Measurements from ENCODE around the gene DCAF10. TPM values are rescaled to one million over a fixed set of nuclear protein-coding genes. Genes with fewer than 3 reads are reported as not detected.
A peak's percentile ranks its signal among the peaks of the same experiment; 100 is the strongest.
"Not testable (repeated sequence)": the region's sequence is repeated elsewhere in the genome, so short reads cannot be mapped to it uniquely, and the experiment has no call there.

The DCAF10 gene
- total RNA-seq, 2 donors from 2014 or later, result 27.2 to 27.6 TPM

DNA sequence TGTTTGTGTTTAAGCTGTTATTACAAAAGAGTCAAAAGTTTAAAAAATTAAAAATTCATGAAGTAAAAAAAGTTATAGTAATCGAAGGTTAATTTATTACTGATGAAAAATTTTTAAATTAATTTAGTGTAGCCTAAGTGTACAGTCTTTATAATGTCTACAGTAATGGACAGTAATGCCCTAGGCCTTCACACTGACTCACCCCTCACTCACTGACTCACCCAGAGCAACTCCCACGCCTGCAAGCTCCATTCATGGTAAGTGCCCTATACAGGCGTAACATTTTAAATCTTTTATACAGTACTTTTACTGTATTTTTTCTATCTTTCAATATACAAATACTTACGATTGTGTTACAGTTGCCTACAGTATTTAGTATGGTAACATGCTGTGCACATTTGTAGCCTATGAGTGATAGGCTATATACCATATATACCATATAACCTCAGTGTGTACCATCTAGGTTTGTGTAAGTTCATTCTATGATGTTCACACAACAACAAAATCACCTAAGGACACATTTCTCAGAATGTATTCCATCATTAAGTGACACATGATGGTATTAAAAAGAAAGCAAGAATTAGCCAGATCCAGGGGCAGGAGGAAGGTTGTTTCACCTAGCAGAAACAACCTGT is 40.1 kb downstream of the DCAF10 start:
- Mint-ChIP-seq H3K27ac (no peak overlapping the region), H3K4me1 (ENCODE audit: low read depth) (peaks cover 14% of the 10 kb centered on the region), H3K36me3 (ENCODE audit: insufficient read depth in 2 of 2) (peaks cover 0 to 3% of the 10 kb centered on the region in 2 donors), H3K9me3 (no peaks in the 10 kb centered on the region), H3K27me3 (ENCODE audit: low read depth) (no peaks in the 10 kb centered on the region), H3K4me3 (no peak overlapping the region)
- peak; percentile 4 to 7 for DNase-seq
- peak in 1 of 2 donors; percentile 37 for ATAC-seq (replicated peaks in 1 of 2)

DNA sequence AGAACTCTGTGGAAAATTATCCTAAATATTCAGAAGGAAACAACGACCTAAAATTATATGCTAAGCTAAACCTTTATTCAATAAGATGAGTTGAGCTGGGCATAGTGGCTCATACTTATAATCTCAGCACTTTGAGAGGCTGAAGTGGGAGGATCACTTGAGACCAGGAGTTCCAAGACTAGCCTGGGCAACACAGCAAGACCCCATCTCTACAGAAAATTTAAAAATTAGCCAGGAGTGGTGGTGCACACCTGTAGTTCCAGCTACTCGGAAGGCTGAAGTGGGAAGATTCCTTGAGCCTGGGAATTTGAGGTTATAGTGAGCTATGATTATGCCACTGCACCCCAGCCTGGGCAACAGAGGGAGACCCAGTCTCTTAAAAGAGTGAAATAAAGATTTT is 51.6 kb downstream of the DCAF10 start:
- no peak overlapping the region for H3K4me3 Mint-ChIP-seq
- DNase-seq (no peak), ATAC-seq (replicated peaks in 1 of 2) (no peak)
- H3K27me3 Mint-ChIP-seq (ENCODE audit: low read depth), result no peaks in the 10 kb centered on the region
- no peaks in the 10 kb centered on the region for H3K4me1 Mint-ChIP-seq (ENCODE audit: low read depth)
- H3K9me3 Mint-ChIP-seq, result no peaks in the 10 kb centered on the region
- no peak overlapping the region for H3K27ac Mint-ChIP-seq
- no peaks in the 10 kb centered on the region for H3K36me3 Mint-ChIP-seq (ENCODE audit: insufficient read depth in 2 of 2)

DNA sequence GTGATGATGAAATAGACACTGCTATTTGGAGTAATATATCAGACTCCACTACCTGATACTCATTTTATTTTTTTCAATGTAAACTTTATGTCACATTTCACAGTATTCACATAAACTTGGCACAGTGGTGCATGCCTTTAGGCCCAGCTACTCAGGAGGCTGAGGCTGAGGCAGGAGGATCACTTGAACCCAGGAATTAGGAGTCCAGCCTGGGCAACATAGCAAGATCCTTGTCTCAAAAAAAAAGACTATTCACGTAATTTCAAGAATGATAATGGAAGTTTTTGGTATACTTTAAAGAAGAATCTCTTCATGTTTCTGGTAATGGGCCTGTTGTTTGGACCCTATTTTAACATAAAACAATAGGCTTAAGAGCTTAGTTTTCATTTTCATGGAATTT is 56.0 kb downstream of the DCAF10 start:
- no peak for DNase-seq
- H3K4me1 Mint-ChIP-seq (ENCODE audit: low read depth), result no peaks in the 10 kb centered on the region
- H3K36me3 Mint-ChIP-seq (ENCODE audit: insufficient read depth in 2 of 2), result peaks cover 0 to under 1% of the 10 kb centered on the region in 2 donors
- H3K9me3 Mint-ChIP-seq, result no peaks in the 10 kb centered on the region
- H3K27me3 Mint-ChIP-seq (ENCODE audit: low read depth), result no peaks in the 10 kb centered on the region
- no peak overlapping the region for H3K4me3 Mint-ChIP-seq
- no peak overlapping the region for H3K27ac Mint-ChIP-seq
- no peak for ATAC-seq (replicated peaks in 1 of 2)

DNA sequence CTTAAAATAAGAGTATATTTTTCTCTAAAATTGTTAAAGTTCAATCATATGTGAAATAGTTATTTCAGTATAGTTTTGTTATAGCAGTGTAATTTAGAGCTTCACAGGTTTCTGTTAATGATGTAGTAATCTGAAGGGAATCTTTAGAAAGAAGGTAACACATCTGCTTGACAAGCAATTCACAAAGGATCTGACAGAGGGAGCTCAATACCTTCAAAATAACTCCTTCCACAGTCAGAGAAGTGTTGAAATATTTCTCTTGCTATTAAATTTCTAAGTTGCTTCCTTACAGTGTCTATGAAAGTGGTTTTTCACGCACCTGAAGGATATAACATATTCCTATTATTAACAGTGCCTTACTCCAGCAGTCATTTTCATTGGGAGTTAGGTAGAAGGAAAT is 58.4 kb downstream of the DCAF10 start:
- peaks cover 0 to 4% of the 10 kb centered on the region in 2 donors for H3K36me3 Mint-ChIP-seq (ENCODE audit: insufficient read depth in 2 of 2)
- H3K27ac Mint-ChIP-seq, result no peak overlapping the region
- H3K27me3 Mint-ChIP-seq (ENCODE audit: low read depth), result no peaks in the 10 kb centered on the region
- ATAC-seq (replicated peaks in 1 of 2), result no peak
- no peak overlapping the region for H3K4me3 Mint-ChIP-seq
- no peaks in the 10 kb centered on the region for H3K9me3 Mint-ChIP-seq
- H3K4me1 Mint-ChIP-seq (ENCODE audit: low read depth), result no peaks in the 10 kb centered on the region
- DNase-seq, result no peak

DNA sequence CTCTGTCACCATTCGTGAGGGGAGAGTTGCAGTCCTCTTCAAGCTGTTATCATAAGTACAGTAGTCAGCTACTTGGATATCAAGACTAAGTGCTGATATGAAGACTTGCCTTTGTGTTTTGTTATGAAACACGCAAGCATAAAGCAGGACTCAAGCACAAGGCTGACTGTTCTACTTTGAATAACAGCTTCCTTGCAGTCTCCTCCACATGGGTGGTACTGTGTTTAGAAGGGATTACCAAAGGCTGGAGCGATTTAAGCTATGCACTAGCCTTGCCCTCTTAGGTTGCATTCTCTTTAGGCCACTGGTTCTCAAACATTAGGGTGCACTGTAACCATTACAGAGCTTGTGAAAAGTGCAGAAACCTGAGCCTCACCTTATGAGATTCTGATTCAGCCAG is 61.9 kb downstream of the DCAF10 start:
- Mint-ChIP-seq H3K9me3 (no peaks in the 10 kb centered on the region), H3K27me3 (ENCODE audit: low read depth) (no peaks in the 10 kb centered on the region), H3K36me3 (ENCODE audit: insufficient read depth in 2 of 2) (peaks cover 0 to 5% of the 10 kb centered on the region in 2 donors), H3K4me3 (no peak overlapping the region), H3K27ac (no peak overlapping the region), H3K4me1 (ENCODE audit: low read depth) (no peaks in the 10 kb centered on the region)
- no peak for ATAC-seq (replicated peaks in 1 of 2)
- DNase-seq, result no peak

DNA sequence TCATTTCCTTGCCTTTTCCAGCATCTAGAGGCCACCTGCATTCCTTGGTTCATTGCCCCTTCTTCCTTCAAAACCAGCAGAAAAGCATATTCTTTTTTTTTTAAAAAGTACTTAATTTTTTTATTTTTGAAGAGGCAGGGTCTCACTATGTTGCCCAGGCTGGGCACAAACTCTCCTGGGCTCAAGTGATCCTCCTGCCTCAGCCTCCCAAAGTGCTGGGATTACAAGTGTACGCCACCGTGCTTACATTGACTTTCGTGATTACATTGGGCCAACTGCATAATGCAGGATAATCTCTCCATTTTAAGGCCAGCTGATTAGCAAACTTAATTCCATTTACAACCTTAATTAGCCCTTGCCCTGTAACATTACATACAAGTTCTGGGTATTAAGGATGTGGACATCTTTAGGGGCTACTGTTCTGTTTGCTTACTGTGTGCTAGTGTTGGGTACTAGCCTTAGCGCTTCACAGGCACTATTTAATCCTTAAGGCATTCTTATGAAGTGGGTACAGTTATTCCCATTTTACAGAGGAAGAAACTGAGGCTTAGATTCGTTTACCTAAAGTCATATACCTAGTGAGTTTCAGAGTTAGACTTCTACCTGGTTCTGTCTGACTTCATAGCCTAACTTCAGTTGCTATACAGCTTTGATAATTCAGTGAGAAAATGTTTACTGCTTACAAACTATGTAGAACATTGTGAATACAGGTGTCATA is 69.6 kb downstream of the DCAF10 start:
- no peak for DNase-seq
- H3K9me3 Mint-ChIP-seq, result peaks cover 0 to 1% of the 10 kb centered on the region in 2 donors
- H3K27ac Mint-ChIP-seq, result no peak overlapping the region
- H3K27me3 Mint-ChIP-seq (ENCODE audit: low read depth), result no peaks in the 10 kb centered on the region
- no peaks in the 10 kb centered on the region for H3K4me1 Mint-ChIP-seq (ENCODE audit: low read depth)
- no peak for ATAC-seq (replicated peaks in 1 of 2)
- no peak overlapping the region for H3K4me3 Mint-ChIP-seq
- H3K36me3 Mint-ChIP-seq (ENCODE audit: insufficient read depth in 2 of 2), result peaks cover 0 to 1% of the 10 kb centered on the region in 2 donors

DNA sequence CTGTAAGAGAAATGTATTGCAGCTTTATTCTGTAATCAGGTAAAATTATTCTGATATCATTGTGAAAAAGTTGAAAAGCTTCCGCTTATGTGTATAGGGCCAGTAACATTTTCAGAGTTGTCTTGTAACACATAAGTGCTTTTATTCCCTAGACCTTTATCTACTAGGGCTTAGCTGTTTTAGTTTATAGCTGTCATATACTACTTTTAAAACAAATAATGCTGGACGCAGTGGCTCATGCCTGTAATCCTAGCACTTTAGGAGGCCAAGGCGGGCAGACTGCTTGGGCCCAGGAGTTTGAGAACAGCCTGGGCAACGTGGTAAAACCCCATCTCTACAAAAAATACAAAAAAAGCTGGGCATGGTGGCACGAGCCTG is 70.2 kb downstream of the DCAF10 start:
- Mint-ChIP-seq H3K4me1 (ENCODE audit: low read depth) (no peaks in the 10 kb centered on the region), H3K9me3 (peaks cover 0 to 1% of the 10 kb centered on the region in 2 donors), H3K4me3 (no peak overlapping the region), H3K27me3 (ENCODE audit: low read depth) (no peaks in the 10 kb centered on the region), H3K27ac (no peak overlapping the region), H3K36me3 (ENCODE audit: insufficient read depth in 2 of 2) (peaks cover 0 to 1% of the 10 kb centered on the region in 2 donors)
- DNase-seq (no peak), ATAC-seq (replicated peaks in 1 of 2) (no peak)

DNA sequence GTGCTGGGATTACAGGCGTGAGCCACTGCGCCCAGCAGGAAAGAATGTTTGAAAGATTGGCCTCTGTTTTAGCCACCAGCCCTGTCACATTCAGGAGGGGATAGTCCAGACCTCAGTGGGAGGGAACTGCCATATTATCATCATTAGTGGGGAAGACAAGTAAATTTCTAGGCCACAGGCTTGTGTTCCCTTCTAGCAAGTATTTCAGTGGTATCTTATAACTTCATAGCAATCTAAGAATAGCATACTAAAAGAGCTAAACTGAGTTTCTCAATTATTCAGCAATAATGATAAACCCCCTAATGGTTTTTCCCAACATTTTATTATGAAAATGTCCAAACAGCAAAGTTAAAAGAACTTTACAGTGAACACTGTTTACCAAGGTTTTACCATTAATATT is 73.4 kb downstream of the DCAF10 start:
- H3K27ac Mint-ChIP-seq, result no peak overlapping the region
- H3K9me3 Mint-ChIP-seq, result no peaks in the 10 kb centered on the region

DNA sequence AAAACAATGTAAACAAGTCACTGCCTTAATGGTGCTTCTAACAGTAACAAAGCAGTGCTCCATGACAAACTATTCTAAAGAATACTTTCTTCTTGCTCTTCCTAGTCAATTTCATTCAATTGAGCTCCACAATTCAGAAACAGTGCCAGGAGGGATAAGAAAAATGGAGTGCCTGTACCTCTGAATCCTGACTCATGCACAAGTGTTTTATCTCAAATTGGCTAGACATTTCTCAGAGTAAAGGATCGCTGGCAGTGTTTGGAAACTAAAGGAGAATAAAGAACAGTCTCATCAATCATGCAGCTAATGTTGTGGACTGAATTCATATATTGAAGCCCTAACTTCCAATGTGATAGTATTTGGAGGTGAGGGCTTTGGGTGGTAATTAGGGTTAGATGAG is 75.8 kb downstream of the DCAF10 start:
- no peak overlapping the region for H3K4me3 Mint-ChIP-seq
- DNase-seq (no peak), ATAC-seq (replicated peaks in 1 of 2) (no peak)
- peaks cover 3 to 7% of the 10 kb centered on the region in 2 donors for H3K36me3 Mint-ChIP-seq (ENCODE audit: insufficient read depth in 2 of 2)
- no peaks in the 10 kb centered on the region for H3K4me1 Mint-ChIP-seq (ENCODE audit: low read depth)
- no peak overlapping the region for H3K27ac Mint-ChIP-seq
- H3K9me3 Mint-ChIP-seq, result no peaks in the 10 kb centered on the region
- no peaks in the 10 kb centered on the region for H3K27me3 Mint-ChIP-seq (ENCODE audit: low read depth)

More for the DNA sequence above, 73.4 kb downstream of the DCAF10 start:
- ATAC-seq (replicated peaks in 1 of 2) (no peak), DNase-seq (no peak)
- H3K4me3 Mint-ChIP-seq, result no peak overlapping the region
- H3K36me3 Mint-ChIP-seq (ENCODE audit: insufficient read depth in 2 of 2), result peaks cover 0 to 4% of the 10 kb centered on the region in 2 donors
- H3K27me3 Mint-ChIP-seq (ENCODE audit: low read depth), result no peaks in the 10 kb centered on the region
- no peaks in the 10 kb centered on the region for H3K4me1 Mint-ChIP-seq (ENCODE audit: low read depth)

DNA sequence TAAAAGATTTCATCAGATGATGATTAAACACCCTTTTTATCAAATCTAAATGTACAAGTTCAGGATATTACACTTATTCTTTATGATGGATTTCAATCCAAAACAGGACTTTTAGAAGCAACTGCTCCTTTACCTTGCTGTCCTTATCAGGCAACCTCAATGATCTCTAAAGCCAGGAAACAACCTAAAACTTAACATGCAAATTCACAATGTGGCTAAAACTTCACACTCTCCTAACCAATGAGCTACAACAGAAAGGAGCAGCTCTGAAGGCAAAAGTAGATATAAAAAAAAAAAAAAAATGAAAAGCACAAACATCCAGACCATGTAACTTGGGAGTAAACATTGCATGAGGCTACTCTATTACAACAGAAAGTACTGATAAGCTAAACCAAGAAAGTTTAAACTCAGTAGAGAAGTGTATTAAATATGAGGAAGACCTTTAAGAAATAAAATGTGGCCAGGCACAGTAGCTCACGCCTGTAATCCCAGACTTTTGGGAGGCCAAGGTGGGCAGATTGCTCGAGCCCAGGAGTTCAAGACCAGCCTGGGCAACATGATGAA is 80.4 kb downstream of the DCAF10 start:
- H3K27me3 Mint-ChIP-seq (ENCODE audit: low read depth), result no peaks in the 10 kb centered on the region
- H3K27ac Mint-ChIP-seq, result no peak overlapping the region
- ATAC-seq (replicated peaks in 1 of 2), result no peak
- H3K4me1 Mint-ChIP-seq (ENCODE audit: low read depth), result no peaks in the 10 kb centered on the region
- no peak for DNase-seq
- no peaks in the 10 kb centered on the region for H3K9me3 Mint-ChIP-seq
- H3K36me3 Mint-ChIP-seq (ENCODE audit: insufficient read depth in 2 of 2), result peaks cover 3 to 7% of the 10 kb centered on the region in 2 donors
- no peak overlapping the region for H3K4me3 Mint-ChIP-seq

DNA sequence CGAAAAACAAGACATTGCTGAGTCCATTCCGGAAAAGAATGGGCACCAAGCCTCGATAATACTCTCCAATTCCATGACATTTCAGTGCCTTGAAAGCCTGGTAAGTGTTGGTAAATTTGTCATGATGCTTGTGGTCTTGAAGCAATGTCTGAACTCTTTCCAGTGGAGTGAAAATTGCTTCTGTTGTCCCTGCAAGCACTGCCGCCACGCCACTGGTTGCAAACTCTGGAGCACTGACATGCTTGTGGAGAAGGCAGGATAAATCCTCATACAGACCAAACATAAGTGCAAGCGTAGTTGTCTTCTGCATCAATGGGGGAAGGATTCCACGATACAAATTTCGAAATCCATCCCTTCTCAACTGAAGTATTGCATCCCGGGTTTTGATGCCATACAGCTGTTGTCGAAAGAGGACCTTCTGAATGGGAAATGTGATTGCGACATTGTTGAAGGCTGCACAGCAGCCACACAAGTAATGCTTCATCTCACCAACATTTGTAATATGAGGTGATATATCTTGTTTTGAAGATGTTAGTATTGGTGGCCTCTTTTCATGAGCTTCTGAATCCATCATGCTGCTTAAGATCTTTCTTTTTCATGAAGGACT is 87.5 kb downstream of the DCAF10 start:
- not testable (repeated sequence) for H3K9me3 Mint-ChIP-seq; H3K27ac Mint-ChIP-seq; H3K4me1 Mint-ChIP-seq (ENCODE audit: low read depth); H3K27me3 Mint-ChIP-seq (ENCODE audit: low read depth); H3K36me3 Mint-ChIP-seq (ENCODE audit: insufficient read depth in 2 of 2); ATAC-seq (replicated peaks in 1 of 2); DNase-seq; H3K4me3 Mint-ChIP-seq

DNA sequence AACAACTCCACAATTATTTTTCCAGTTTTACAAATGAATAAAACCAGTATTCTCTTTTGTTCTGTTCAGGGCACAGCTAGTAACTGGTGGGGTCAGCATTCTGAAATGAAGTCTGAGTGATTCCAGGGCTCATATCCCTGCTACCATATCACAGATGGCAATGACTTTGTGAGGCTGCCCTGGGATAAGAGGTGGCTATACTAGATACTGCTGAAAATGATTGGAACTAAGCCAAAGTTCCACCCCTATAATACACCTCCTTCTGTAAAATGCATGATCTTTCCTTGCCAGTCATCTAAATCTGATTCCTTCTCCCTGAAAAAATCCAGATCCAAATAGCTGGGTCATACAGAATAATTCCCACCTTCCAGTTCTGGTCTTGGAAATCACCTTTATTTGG is 88.9 kb downstream of the DCAF10 start:
- ATAC-seq (replicated peaks in 1 of 2) (no peak), DNase-seq (no peak)
- H3K4me1 Mint-ChIP-seq (ENCODE audit: low read depth), result no peaks in the 10 kb centered on the region
- no peaks in the 10 kb centered on the region for H3K27me3 Mint-ChIP-seq (ENCODE audit: low read depth)
- no peak overlapping the region for H3K4me3 Mint-ChIP-seq
- peaks cover 4 to 6% of the 10 kb centered on the region in 2 donors for H3K36me3 Mint-ChIP-seq (ENCODE audit: insufficient read depth in 2 of 2)
- no peaks in the 10 kb centered on the region for H3K9me3 Mint-ChIP-seq
- no peak overlapping the region for H3K27ac Mint-ChIP-seq

DNA sequence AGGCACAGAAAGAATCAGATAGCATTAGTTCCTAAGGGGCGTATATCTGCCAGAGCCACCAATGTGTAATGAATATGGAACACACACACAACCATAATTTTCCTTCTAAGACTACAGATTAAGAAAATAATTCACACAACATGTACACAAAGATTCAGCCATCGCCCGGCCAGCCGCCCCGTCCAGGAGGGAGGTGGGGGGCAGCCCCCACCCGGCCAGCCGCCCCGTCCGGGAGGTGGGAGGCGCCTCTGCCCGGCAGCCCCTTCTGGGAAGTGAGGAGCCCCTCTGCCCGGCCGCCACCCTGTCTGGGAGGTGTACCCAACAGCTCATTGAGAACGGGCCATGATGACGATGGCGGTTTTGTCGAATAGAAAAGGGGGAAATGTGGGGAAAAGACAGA is 90.4 kb downstream of the DCAF10 start:
- not testable (repeated sequence) for H3K27ac Mint-ChIP-seq; H3K9me3 Mint-ChIP-seq; H3K4me3 Mint-ChIP-seq; H3K27me3 Mint-ChIP-seq (ENCODE audit: low read depth); DNase-seq; ATAC-seq (replicated peaks in 1 of 2); H3K4me1 Mint-ChIP-seq (ENCODE audit: low read depth)
- peaks cover 4 to 14% of the 10 kb centered on the region in 2 donors for H3K36me3 Mint-ChIP-seq (ENCODE audit: insufficient read depth in 2 of 2)

Measured in activated T-cell treated with anti-CD3 and anti-CD28 coated beads, Interleukin-2, amount 50 U/mL, for 72 hours (primary cell).